Omental fat pad (tissue), 4 donors: ENCODE measurements around the gene THBS1. TPM values are rescaled to one million over a fixed set of nuclear protein-coding genes. Genes with fewer than 3 reads are reported as not detected.

Experiments
- ATAC-seq: fragments of 150-250 bp; one replicate; pipeline ENCODE4 v1.9.1; 2016; ENCODE audit warnings: mild to moderate bottlenecking, moderate library complexity; ENCODE audit not compliant: low FRiP score
- DNase-seq: peaks from one replicate; pipeline ENCODE4 v3.0.0-alpha.2; 2019; ENCODE audit warnings: low spot score
- total RNA-seq, 4 donors: library from RNA; depleted of rRNA; stranded (reverse); fragments of >200 nt; gene quantifications; one replicate each; pipeline ENCODE4 v1.1.0, GENCODE V29; 2016
- TF ChIP-seq, protein P1 (sequence below), 3 donors: fragments of 450-650 bp; IDR thresholded peaks; one replicate each; pipeline ENCODE4 v1.5.1; 2016 to 2017; ENCODE audit warnings: antibody characterized with exemption in 3 of 3, mild to moderate bottlenecking in 3 of 3, moderate library complexity in 2 of 3

The THBS1 gene
- total RNA-seq, 4 donors from 2014 or later: 690 to 4,169 (median 2,356) TPM

DNA sequence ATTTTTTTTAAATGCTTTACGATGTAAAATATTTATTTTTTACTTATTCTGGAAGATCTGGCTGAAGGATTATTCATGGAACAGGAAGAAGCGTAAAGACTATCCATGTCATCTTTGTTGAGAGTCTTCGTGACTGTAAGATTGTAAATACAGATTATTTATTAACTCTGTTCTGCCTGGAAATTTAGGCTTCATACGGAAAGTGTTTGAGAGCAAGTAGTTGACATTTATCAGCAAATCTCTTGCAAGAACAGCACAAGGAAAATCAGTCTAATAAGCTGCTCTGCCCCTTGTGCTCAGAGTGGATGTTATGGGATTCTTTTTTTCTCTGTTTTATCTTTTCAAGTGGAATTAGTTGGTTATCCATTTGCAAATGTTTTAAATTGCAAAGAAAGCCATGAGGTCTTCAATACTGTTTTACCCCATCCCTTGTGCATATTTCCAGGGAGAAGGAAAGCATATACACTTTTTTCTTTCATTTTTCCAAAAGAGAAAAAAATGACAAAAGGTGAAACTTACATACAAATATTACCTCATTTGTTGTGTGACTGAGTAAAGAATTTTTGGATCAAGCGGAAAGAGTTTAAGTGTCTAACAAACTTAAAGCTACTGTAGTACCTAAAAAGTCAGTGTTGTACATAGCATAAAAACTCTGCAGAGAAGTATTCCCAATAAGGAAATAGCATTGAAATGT, 15.6 kb downstream of the THBS1 start:
- TF ChIP-seq, protein P1, sequence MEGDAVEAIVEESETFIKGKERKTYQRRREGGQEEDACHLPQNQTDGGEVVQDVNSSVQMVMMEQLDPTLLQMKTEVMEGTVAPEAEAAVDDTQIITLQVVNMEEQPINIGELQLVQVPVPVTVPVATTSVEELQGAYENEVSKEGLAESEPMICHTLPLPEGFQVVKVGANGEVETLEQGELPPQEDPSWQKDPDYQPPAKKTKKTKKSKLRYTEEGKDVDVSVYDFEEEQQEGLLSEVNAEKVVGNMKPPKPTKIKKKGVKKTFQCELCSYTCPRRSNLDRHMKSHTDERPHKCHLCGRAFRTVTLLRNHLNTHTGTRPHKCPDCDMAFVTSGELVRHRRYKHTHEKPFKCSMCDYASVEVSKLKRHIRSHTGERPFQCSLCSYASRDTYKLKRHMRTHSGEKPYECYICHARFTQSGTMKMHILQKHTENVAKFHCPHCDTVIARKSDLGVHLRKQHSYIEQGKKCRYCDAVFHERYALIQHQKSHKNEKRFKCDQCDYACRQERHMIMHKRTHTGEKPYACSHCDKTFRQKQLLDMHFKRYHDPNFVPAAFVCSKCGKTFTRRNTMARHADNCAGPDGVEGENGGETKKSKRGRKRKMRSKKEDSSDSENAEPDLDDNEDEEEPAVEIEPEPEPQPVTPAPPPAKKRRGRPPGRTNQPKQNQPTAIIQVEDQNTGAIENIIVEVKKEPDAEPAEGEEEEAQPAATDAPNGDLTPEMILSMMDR (IDR thresholded peaks at IDR 0.05): no peak
- ATAC-seq: no peak
- DNase-seq: no peak

DNA sequence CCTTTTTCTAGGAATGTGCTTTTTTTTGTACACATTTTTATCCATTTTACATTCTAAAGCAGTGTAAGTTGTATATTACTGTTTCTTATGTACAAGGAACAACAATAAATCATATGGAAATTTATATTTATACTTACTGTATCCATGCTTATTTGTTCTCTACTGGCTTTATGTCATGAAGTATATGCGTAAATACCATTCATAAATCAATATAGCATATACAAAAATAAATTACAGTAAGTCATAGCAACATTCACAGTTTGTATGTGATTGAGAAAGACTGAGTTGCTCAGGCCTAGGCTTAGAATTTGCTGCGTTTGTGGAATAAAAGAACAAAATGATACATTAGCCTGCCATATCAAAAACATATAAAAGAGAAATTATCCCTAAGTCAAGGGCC, 16.5 kb downstream of the THBS1 start:
- TF ChIP-seq, protein P1 (IDR thresholded peaks at IDR 0.05): no peak
- DNase-seq: no peak
- no peak for ATAC-seq

DNA sequence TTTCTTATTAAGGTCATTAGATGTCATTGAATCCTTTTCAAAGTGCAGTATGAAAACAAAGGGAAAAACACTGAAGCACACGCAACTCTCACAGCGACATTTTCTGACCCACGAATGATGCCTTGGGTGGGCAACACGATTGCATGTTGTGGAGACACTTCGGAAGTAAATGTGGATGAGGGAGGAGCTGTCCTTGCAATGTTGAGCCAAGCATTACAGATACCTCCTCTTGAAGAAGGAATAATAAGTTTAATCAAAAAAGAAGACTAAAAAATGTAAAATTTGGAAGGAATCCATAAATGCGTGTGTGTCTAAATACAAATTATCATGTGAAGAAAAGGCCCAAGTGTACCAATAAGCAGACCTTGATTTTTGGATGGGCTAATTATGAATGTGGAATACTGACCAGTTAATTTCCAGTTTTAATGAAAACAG, 16.9 kb downstream of the THBS1 start:
- TF ChIP-seq, protein P1 (IDR thresholded peaks at IDR 0.05): no peak
- DNase-seq: no peak
- ATAC-seq: no peak

DNA sequence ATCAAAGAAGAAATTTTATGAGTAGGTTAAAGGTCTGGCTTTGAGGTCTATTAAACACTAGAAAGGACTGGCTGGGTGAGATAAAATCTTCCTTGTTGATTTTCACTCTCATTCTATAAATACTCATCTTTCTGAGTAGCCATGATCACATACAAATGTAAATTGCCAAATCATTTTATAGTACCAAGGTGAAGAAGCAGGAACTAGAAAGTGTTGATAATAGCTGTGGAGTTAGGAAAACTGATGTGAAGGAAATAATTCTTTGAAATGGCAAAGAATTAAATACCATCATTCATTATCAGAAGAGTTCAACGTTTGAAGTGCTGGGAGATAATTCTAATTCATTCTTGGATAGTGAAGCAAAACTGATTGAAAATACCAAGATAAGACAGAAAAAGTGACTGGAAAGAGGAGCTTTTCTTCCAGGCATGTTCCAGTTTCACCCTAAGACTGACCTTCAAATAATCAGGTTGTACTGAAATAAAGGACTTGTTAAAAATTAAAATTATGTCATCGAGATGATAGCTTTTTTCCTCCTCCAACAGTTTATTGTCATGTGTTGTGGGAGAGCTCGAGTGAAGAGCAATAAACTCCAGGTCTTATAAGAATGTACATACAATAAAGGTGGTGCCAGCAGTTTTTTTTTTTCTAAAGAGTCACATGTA, 17.4 kb downstream of the THBS1 start:
- ATAC-seq (no peak), DNase-seq (no peak)
- TF ChIP-seq, protein P1 (IDR thresholded peaks at IDR 0.05): no peak

DNA sequence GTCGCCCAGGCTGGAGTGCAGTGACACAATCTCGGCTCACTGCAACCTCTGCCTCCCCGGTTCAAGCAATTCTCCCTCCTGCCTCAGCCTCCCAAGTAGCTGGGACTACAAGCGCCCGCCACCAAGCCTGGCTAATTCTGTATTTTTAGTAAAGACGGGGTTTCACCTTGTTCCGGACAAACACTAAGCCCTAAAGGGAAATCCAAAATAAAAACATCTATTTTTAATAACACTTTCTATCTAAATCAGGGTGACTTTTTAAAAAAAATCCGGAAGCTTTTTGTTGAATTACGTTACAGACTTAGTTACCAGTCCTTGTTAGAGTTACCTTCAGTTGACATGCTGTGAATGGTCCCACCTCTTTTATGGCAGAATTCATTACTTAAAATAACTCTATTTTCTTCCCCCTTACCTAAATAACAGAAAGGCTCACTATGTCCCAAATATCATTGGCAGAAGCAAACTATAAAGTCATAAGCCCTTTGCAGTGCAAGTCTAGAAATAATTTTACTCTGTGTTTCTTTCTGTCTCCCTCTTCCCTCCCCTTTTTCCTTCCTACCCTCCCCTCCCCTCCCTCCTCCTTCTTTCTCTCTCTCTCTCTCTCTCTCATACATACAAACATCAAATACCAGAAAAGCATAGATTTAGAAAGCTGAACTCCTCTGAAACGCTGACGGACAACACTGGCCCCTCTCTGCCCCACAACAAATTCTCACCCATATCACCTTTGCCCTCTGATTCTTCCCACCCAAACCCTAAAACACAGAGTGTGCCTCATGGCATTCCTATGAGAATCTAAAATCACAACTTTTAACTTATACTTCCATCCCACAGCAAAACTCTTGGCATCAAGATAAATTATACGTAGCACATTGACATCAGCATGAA, 18.3 kb downstream of the THBS1 start:
- ATAC-seq: no peak
- no peak for DNase-seq
- TF ChIP-seq, protein P1 (IDR thresholded peaks at IDR 0.05): no peak

DNA sequence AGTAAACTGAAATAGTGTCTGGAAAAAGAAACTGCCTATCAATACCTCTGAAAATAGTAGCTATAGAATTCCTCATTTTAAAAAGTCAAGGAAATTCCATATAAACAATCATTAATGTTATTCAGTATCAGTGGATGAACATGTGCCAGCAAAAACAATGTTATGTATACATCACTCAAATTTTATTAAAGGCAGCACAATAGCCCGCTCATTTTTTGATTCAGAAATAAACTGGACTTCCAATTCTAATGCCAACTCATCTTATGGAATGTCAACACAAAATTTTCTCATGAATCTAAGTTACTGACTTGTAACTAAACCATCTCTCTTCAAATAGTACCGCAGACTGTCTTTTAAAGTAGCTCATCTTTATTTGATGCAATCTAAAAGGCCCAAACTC, 19.0 kb downstream of the THBS1 start:
- ATAC-seq (no peak), DNase-seq (no peak)
- TF ChIP-seq, protein P1 (IDR thresholded peaks at IDR 0.05): no peak
